ENCODE data around the gene CDK6. TPM values are rescaled to one million over a fixed set of nuclear protein-coding genes. Genes with fewer than 3 reads are reported as not detected.

CDK6 gene
- total and polyA plus RNA-seq, 9 of the 15 experiments (the other 6 are each of a cell fraction or from before 2014, with no cell fraction given): 7.6 to 109 (median 44.4) TPM

- peak; percentile 27; the same call in 2 of the 3 replicates for ATAC-seq
- no peak overlapping the region for H3K4me2 ChIP-seq (ENCODE audit: insufficient read depth, low read length)
- H4K20me1 ChIP-seq (replicated peaks; ENCODE audit: control insufficient read depth, insufficient read depth, low read length): no peaks in the 10 kb centered on the region; the same call in 1 of the 2 replicates
- H3K27me3 ChIP-seq (ENCODE audit: control insufficient read depth in 2 of 2, insufficient read depth in 2 of 2, low read length in 2 of 2): no peaks in the 10 kb centered on the region
- H2AFZ ChIP-seq (ENCODE audit: low read depth, low read length): no peak overlapping the region
- H3K9me3 ChIP-seq (replicated peaks; ENCODE audit: control insufficient read depth, insufficient read depth, low read depth, low read length): 0 out of 2 replicates have a peak, but pooled peaks cover 2% of the 10 kb centered on the region
- BruUV-seq (replicated peaks): no TSS peak
- no peak for DNase-seq (ENCODE audit: extremely low read depth in 1 of 4, low spot score in 3 of 4)
- FAIRE-seq: no peak
- no peak overlapping the region for H3K27ac ChIP-seq (ENCODE audit: extremely low read depth, low read depth, low read length)
- no peak overlapping the region for H3K9ac ChIP-seq (ENCODE audit: insufficient read depth in 1 of 2, low read depth in 2 of 2, low read length in 2 of 2)
- in situ Hi-C loops (cut with MboI) (no loop called here), intact Hi-C loops (cut with micrococcal nuclease) (no loop called here)
- H3K9me1 ChIP-seq (ENCODE audit: control insufficient read depth, insufficient read depth, low read length): no peaks in the 10 kb centered on the region
- peaks cover 0 to 8% of the 10 kb centered on the region in 2 experiments; a peak in 3 of 5 replicates for H3K4me1 ChIP-seq (replicated peaks in 1 of 2; ENCODE audit: control insufficient read depth in 2 of 2, insufficient read depth in 2 of 2, low read length in 2 of 2)
- CTCF ChIA-PET (ENCODE audit: low intra/inter-chr PET ratio): no interaction called here
- H3K4me3 ChIP-seq: no peak overlapping the region
- 78% methylated on average over 4 of the region's 4 CpGs for WGBS (ENCODE audit: insufficient coverage, low coverage, missing lambda C conversion rate)
- H3K36me3 ChIP-seq (ENCODE audit: control insufficient read depth, insufficient read depth, low read length): no peaks in the 10 kb centered on the region; the same call in 2 of the 3 replicates
- POLR2A ChIA-PET: interaction anchor here (0.6 kb wide), 1 partner anchor 599 kb away, joined by 3 read pairs; no protein-coding TSS in a partner anchor
- peaks cover 97% of the 10 kb centered on the region for H3K79me2 ChIP-seq (ENCODE audit: control insufficient read depth, insufficient read depth, low read length)
- TF ChIP-seq ZBTB5 (IDR thresholded peaks at IDR 0.05) (no peak), PRPF4 (IDR thresholded peaks at IDR 0.05; ENCODE audit: insufficient read depth, low read depth, low read length, poor library complexity, severe bottlenecking) (no peak), ZNF280B (CRISPR knock-in tag; IDR thresholded peaks at IDR 0.05) (no peak)
Observed at GRCh38 chr7:92794391-92794790, 42.0 kb downstream of the CDK6 start.

Data from K562 (cell line).